HG03439 (cell line): ENCODE results near the gene ARHGAP32.

ENCODE experiments used
- ATAC-seq: cut with Tn5 transposase; IDR thresholded peaks from one replicate; pipeline ENCODE4 v1.9.1; 2021; ENCODE audit warnings: mild to moderate bottlenecking, moderate library complexity; ENCODE audit not compliant: unreplicated experiment

The ARHGAP32 gene

GRCh38 chr11:128917144-128917724, 274.9 kb downstream of the ARHGAP32 start:
- ATAC-seq: no peak

- no peak for ATAC-seq
Measured at GRCh38 chr11:128916681-128917080, 275.4 kb downstream of the ARHGAP32 start.

- ATAC-seq: no peak
Measured at GRCh38 chr11:128916037-128916572, 276.0 kb downstream of the ARHGAP32 start.

GRCh38 chr11:128915149-128915521, 277.0 kb downstream of the ARHGAP32 start:
- ATAC-seq: no peak
